LHCN-M2 (cell line): Measurements from ENCODE around the gene TERB2. TPM values are rescaled to one million over a fixed set of nuclear protein-coding genes. Genes with fewer than 3 reads are reported as not detected.
A peak's percentile ranks its signal among the peaks of the same experiment; 100 is the strongest.
"Not testable (repeated sequence)": the region's sequence is repeated elsewhere in the genome, so short reads cannot be mapped to it uniquely, and the experiment has no call there.

Experiments used
- DNase-seq: peaks from one replicate; pipeline ENCODE4 v3.0.0-alpha.2; 2012; ENCODE audit warnings: low read depth
- total RNA-seq: library from RNA; depleted of rRNA; stranded (reverse); fragments of >200 nt; gene quantifications from 2 replicates; pipeline ENCODE4 v1.2.3, GENCODE V29; 2014; rRNA removed

The TERB2 gene
- total RNA-seq, 1 experiment from 2014 or later: not detected

GRCh38 chr15:45003731-45004410 is 47.4 kb downstream of the TERB2 start:
- DNase-seq: not testable (repeated sequence)

GRCh38 chr15:45004590-45005175 is 48.2 kb downstream of the TERB2 start:
- DNase-seq: not testable (repeated sequence)

GRCh38 chr15:45009046-45009445 is 52.6 kb downstream of the TERB2 start:
- no peak for DNase-seq

- DNase-seq: not testable (repeated sequence)
These were observed 58.6 kb downstream of the TERB2 start for GRCh38 chr15:45015114-45015513.

GRCh38 chr15:45020222-45020900 is 63.9 kb downstream of the TERB2 start:
- DNase-seq: not testable (repeated sequence)

- not testable (repeated sequence) for DNase-seq
These were observed 64.4 kb downstream of the TERB2 start for GRCh38 chr15:45020901-45021259.

- no peak for DNase-seq
These were observed 64.9 kb downstream of the TERB2 start for GRCh38 chr15:45021348-45021747.

- peak; percentile 79 for DNase-seq
These were observed 66.6 kb downstream of the TERB2 start, which contains the start of gene SORD for GRCh38 chr15:45022871-45023658. Gene SORD, plus strand, starts transcription at chr15:45023195. Its CDS starts 89 bp downstream, at chr15:45023284.

GRCh38 chr15:45023659-45024225 is 67.3 kb downstream of the TERB2 start:
- peak; percentile 28 for DNase-seq

- DNase-seq: not testable (repeated sequence)
These were observed 68.2 kb downstream of the TERB2 start for GRCh38 chr15:45024649-45025048.

GRCh38 chr15:45025627-45026026 is 69.1 kb downstream of the TERB2 start:
- not testable (repeated sequence) for DNase-seq

- DNase-seq: no peak
These were observed 70.2 kb downstream of the TERB2 start for GRCh38 chr15:45026651-45027190.

- DNase-seq: no peak
These were observed 70.7 kb downstream of the TERB2 start for GRCh38 chr15:45027220-45027619.

Other genes starting within 250 kb of the TERB2 start
- 0.19 and 0.57 TPM in 2 replicates for gene PATL2, start 245.4 kb upstream of the TERB2 start, total RNA-seq
- 1,643 and 2,330 TPM in 2 replicates for gene B2M, start 245.2 kb upstream of the TERB2 start, total RNA-seq
- gene TRIM69, start 220.2 kb upstream of the TERB2 start, total RNA-seq: 12.0 and 15.7 TPM in 2 replicates
- 44.3 and 67.6 TPM in 2 replicates for gene SORD, start 66.5 kb downstream of the TERB2 start, total RNA-seq
- gene DUOX2, start 157.5 kb downstream of the TERB2 start, total RNA-seq: not detected in 2 replicates
- not detected in 2 replicates for gene DUOXA2, start 157.6 kb downstream of the TERB2 start, total RNA-seq
- not detected in 2 replicates for gene DUOXA1, start 173.2 kb downstream of the TERB2 start, total RNA-seq
- gene DUOX1, start 173.3 kb downstream of the TERB2 start, total RNA-seq: under 0.01 and 0.06 TPM in 2 replicates
- 8.8 and 14.2 TPM in 2 replicates for gene SHF, start 231.3 kb downstream of the TERB2 start, total RNA-seq